DND-41 (cell line): ENCODE results near the gene ORAI2.
A peak's percentile ranks its signal among the peaks of the same experiment; 100 is the strongest.

Source experiments
- ATAC-seq: fragments of 200-7000 bp; cut with Tn5 transposase; 3 replicates; pipeline ENCODE4 v1.9.1; 2021; ENCODE audit warnings: low read depth; ENCODE audit not compliant: insufficient read depth
- DNase-seq: peaks from one replicate; pipeline ENCODE4 v3.0.0-alpha.2; 2020
- H2AFZ ChIP-seq: 2 replicates; pipeline ENCODE4 v1.6.0; 2012; ENCODE audit warnings: low read depth, low read length
- H3K27ac ChIP-seq: 2 replicates; pipeline ENCODE4 v1.5.1; 2012; ENCODE audit warnings: low read length, inconsistent platforms
- H3K27me3 ChIP-seq: fragments of 200-600 bp; sonication (generic); 2 replicates; pipeline ENCODE4 v1.6.0; 2012; ENCODE audit warnings: low read length, mild to moderate bottlenecking, inconsistent platforms; ENCODE audit not compliant: insufficient read depth, poor library complexity
- H3K36me3 ChIP-seq: 2 replicates; pipeline ENCODE4 v1.5.1; 2012; ENCODE audit warnings: low read length, inconsistent platforms; ENCODE audit not compliant: insufficient read depth
- H3K4me1 ChIP-seq: 2 replicates; pipeline ENCODE4 v1.5.1; 2012; ENCODE audit warnings: mild to moderate bottlenecking, low read length; ENCODE audit not compliant: insufficient read depth
- H3K4me2 ChIP-seq: 2 replicates; pipeline ENCODE4 v1.6.0; 2012; ENCODE audit warnings: mild to moderate bottlenecking, moderate library complexity, low read length, inconsistent platforms; ENCODE audit not compliant: insufficient read depth
- H3K4me3 ChIP-seq, 2 experiments: fragments of 200-600 bp in 1 of 2; shearing (Covaris generic) in 1 of 2; 2 replicates each; pipeline ENCODE4 v1.5.1; 2012 to 2016; ENCODE audit warnings: inconsistent platforms in 2 of 2, low read length in 2 of 2, mild to moderate bottlenecking in 2 of 2, low read depth in 1 of 2, moderate library complexity in 1 of 2
- H3K79me2 ChIP-seq: 2 replicates; pipeline ENCODE4 v1.6.0; 2012; ENCODE audit warnings: low read length, inconsistent platforms; ENCODE audit not compliant: insufficient read depth
- H3K9ac ChIP-seq: 2 replicates; pipeline ENCODE4 v1.6.0; 2012; ENCODE audit warnings: low read depth, mild to moderate bottlenecking, inconsistent platforms, low read length, moderate library complexity
- H3K9me3 ChIP-seq: 2 replicates; pipeline ENCODE4 v1.5.1; 2012; ENCODE audit warnings: low read length, moderate library complexity, mild to moderate bottlenecking, inconsistent platforms; ENCODE audit not compliant: insufficient read depth, severe bottlenecking
- H4K20me1 ChIP-seq: 2 replicates; pipeline ENCODE4 v1.6.0; 2012; ENCODE audit warnings: low read length; ENCODE audit not compliant: insufficient read depth
- CTCF ChIP-seq: IDR thresholded peaks from 2 replicates; pipeline ENCODE4 v1.5.1; 2012; ENCODE audit warnings: borderline replicate concordance, low read length, moderate library complexity, mild to moderate bottlenecking; ENCODE audit not compliant: poor library complexity, severe bottlenecking; ENCODE audit errors: extremely low read depth
- EZH2 ChIP-seq: IDR thresholded peaks from 3 replicates; pipeline ENCODE4 v1.6.1; 2012; ENCODE audit warnings: borderline replicate concordance, low read depth, mild to moderate bottlenecking, moderate library complexity, low read length, inconsistent platforms; ENCODE audit not compliant: severe bottlenecking

The ORAI2 gene

GRCh38 chr7:102425639-102426267, 7.6 kb upstream of the ORAI2 start:
- H3K4me1 ChIP-seq: no peaks in the 10 kb centered on the region
- H3K9ac ChIP-seq: no peak overlapping the region
- H2AFZ ChIP-seq: no peak overlapping the region
- no peaks in the 10 kb centered on the region for H3K27me3 ChIP-seq
- DNase-seq: peak; percentile 18
- H3K4me2 ChIP-seq: no peak overlapping the region
- no peaks in the 10 kb centered on the region; the same call in 1 of the 2 replicates for H3K79me2 ChIP-seq
- H3K4me3 ChIP-seq: no peak overlapping the region
- H3K36me3 ChIP-seq: peaks cover 51% of the 10 kb centered on the region
- H4K20me1 ChIP-seq: peaks cover 10% of the 10 kb centered on the region; the same call in 1 of the 2 replicates
- H3K27ac ChIP-seq: no peak overlapping the region
- TF ChIP-seq CTCF (no peak), EZH2 (no peak)
- peak; percentile 44; the same call in 2 of the 3 replicates for ATAC-seq
- no peaks in the 10 kb centered on the region for H3K9me3 ChIP-seq

- Histone ChIP-seq H3K9me3 (no peaks in the 10 kb centered on the region), H3K4me2 (no peak overlapping the region), H3K36me3 (peaks cover 46% of the 10 kb centered on the region), H3K4me3 (no peak overlapping the region), H4K20me1 (peaks cover 10% of the 10 kb centered on the region; the same call in 1 of the 2 replicates), H2AFZ (no peak overlapping the region), H3K27me3 (no peaks in the 10 kb centered on the region), H3K27ac (no peak overlapping the region), H3K4me1 (no peaks in the 10 kb centered on the region), H3K9ac (no peak overlapping the region), H3K79me2 (no peaks in the 10 kb centered on the region; the same call in 1 of the 2 replicates)
- peak; percentile 53 for ATAC-seq
- no peak for TF ChIP-seq EZH2
- DNase-seq: no peak
Observed at GRCh38 chr7:102426268-102427018, 6.9 kb upstream of the ORAI2 start.

- H3K4me3 ChIP-seq: no peak overlapping the region
- peaks cover 10% of the 10 kb centered on the region; the same call in 1 of the 2 replicates for H4K20me1 ChIP-seq
- peaks cover 42% of the 10 kb centered on the region for H3K36me3 ChIP-seq
- no peak overlapping the region for H3K27ac ChIP-seq
- no peak overlapping the region for H3K9ac ChIP-seq
- ATAC-seq: no peak
- no peak overlapping the region for H3K4me2 ChIP-seq
- no peak for DNase-seq
- no peaks in the 10 kb centered on the region; the same call in 1 of the 2 replicates for H3K79me2 ChIP-seq
- no peak overlapping the region for H2AFZ ChIP-seq
- H3K9me3 ChIP-seq: no peaks in the 10 kb centered on the region
- no peak for TF ChIP-seq EZH2
- TF ChIP-seq CTCF: no peak
- no peaks in the 10 kb centered on the region for H3K27me3 ChIP-seq
- H3K4me1 ChIP-seq: no peaks in the 10 kb centered on the region
Observed at GRCh38 chr7:102427019-102427405, 6.4 kb upstream of the ORAI2 start.

- DNase-seq (no peak), ATAC-seq (no peak)
- peaks cover 34% of the 10 kb centered on the region for H3K36me3 ChIP-seq
- no peaks in the 10 kb centered on the region for H3K9me3 ChIP-seq
- H2AFZ ChIP-seq: no peak overlapping the region
- H3K79me2 ChIP-seq: no peaks in the 10 kb centered on the region
- no peak overlapping the region for H3K9ac ChIP-seq
- no peaks in the 10 kb centered on the region for H3K27me3 ChIP-seq
- H3K4me1 ChIP-seq: peaks cover 15% of the 10 kb centered on the region
- H3K27ac ChIP-seq: no peak overlapping the region
- H4K20me1 ChIP-seq: peaks cover 4% of the 10 kb centered on the region; the same call in 1 of the 2 replicates
- H3K4me3 ChIP-seq: no peak overlapping the region
- H3K4me2 ChIP-seq: no peak overlapping the region
- TF ChIP-seq CTCF: no peak
- no peak for TF ChIP-seq EZH2
Observed at GRCh38 chr7:102429141-102429899, 4.1 kb upstream of the ORAI2 start.
